Measurements from ENCODE around the gene TRIM24.

DNA sequence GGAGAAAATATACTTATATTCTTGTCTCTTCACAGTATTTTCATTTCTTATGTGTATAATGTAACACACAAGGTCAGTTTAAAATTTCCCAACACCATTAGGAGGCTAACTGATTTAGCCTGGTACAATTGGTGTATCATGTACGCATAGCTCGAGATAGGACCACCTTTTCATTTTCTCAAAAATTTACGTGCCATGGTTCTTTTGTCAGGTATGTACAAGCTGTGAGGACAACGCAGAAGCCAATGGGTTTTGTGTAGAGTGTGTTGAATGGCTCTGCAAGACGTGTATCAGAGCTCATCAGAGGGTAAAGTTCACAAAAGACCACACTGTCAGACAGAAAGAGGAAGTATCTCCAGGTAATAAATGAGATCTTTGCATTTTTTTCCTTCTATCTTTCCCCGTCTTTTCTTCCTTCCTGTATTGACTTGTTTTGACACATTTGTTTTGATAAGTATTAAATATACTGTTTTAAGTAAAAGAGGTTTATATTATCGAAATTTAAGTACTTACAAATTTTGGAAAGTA lies 55.0 kb downstream of the TRIM24 start:
- no peak for TF ChIP-seq EZH2phosphoT487 (IDR thresholded peaks at IDR 0.05; ENCODE audit: insufficient read depth, low read depth)
- no peak for TF ChIP-seq EZH2 (IDR thresholded peaks at IDR 0.05; ENCODE audit: insufficient read depth, poor library complexity, severe bottlenecking)

Measured in GM23248 (cell line).